IMR-90 (cell line): Measurements from ENCODE around the gene GCC2. TPM values are rescaled to one million over a fixed set of nuclear protein-coding genes. Genes with fewer than 3 reads are reported as not detected.
A peak's percentile ranks its signal among the peaks of the same experiment; 100 is the strongest.

Experiments used
- ATAC-seq: fragments of 200-7000 bp; cut with Tn5 transposase; 2 replicates; pipeline ENCODE4 v1.9.1; 2020; ENCODE audit warnings: low read depth, mild to moderate bottlenecking, moderate library complexity
- BruUV-seq: library from RNA; stranded (reverse); fragments of 400-500 nt; replicated peaks from 2 replicates; lab custom pipeline; 2021; lab: Mats Ljungman, UMichigan
- CTCF ChIA-PET: fragments of 300-600 bp; formaldehyde crosslinking; extraction: SDS; loops from one replicate; lab custom pipeline; 2021; ENCODE audit warnings: antibody characterized with exemption; lab: Yijun Ruan, JAX
- POLR2A ChIA-PET: fragments of 300-600 bp; sonication (Branson Sonifier 250); formaldehyde crosslinking; loops from one replicate; lab custom pipeline; 2022; ENCODE audit warnings: antibody characterized with exemption; ENCODE audit not compliant: unreplicated experiment; lab: Charles Lee
- DNase-seq: peaks from one replicate; pipeline ENCODE4 v3.0.0; 2013
- H2AFZ ChIP-seq: replicated peaks from 2 replicates; pipeline ENCODE3; 2013; ENCODE audit warnings: low read length, mild to moderate bottlenecking; ENCODE audit not compliant: poor library complexity
- H2AK5ac ChIP-seq: 2 replicates; pipeline ENCODE4 v1.6.1; 2013; ENCODE audit warnings: low read depth, low read length, inconsistent platforms
- H2AK9ac ChIP-seq: replicated peaks from 2 replicates; pipeline ENCODE3; 2013; ENCODE audit warnings: mild to moderate bottlenecking, low read depth, low read length, moderate library complexity; ENCODE audit not compliant: poor library complexity
- H2BK120ac ChIP-seq: 2 replicates; pipeline ENCODE4 v1.6.1; 2013; ENCODE audit warnings: low read depth, low read length, inconsistent platforms
- H2BK15ac ChIP-seq: 3 replicates; pipeline ENCODE4 v1.6.1; 2013; ENCODE audit warnings: low read depth, low read length, inconsistent platforms
- H2BK20ac ChIP-seq: 2 replicates; pipeline ENCODE4 v1.6.1; 2013; ENCODE audit warnings: low read depth, mild to moderate bottlenecking, inconsistent platforms, low read length, moderate library complexity
- H2BK5ac ChIP-seq: 2 replicates; pipeline ENCODE4 v1.6.1; 2013; ENCODE audit warnings: mild to moderate bottlenecking, low read depth, low read length, inconsistent platforms; ENCODE audit not compliant: poor library complexity, severe bottlenecking
- H3K14ac ChIP-seq: replicated peaks from 2 replicates; pipeline ENCODE4 v1.6.1; 2013; ENCODE audit warnings: low read depth, low read length, inconsistent platforms
- H3K18ac ChIP-seq: 2 replicates; pipeline ENCODE4 v1.6.1; 2013; ENCODE audit warnings: low read depth, low read length, control low read depth
- H3K23ac ChIP-seq: 2 replicates; pipeline ENCODE4 v1.6.1; 2013; ENCODE audit warnings: low read depth, low read length, inconsistent platforms
- H3K27ac ChIP-seq: 2 replicates; pipeline ENCODE4 v1.5.1; 2013; ENCODE audit warnings: mild to moderate bottlenecking, control low read depth, low read length; ENCODE audit not compliant: insufficient read depth
- H3K27me3 ChIP-seq: 2 replicates; pipeline ENCODE4 v1.6.1; 2013; ENCODE audit warnings: low read length; ENCODE audit not compliant: control insufficient read depth, insufficient read depth
- H3K36me3 ChIP-seq: 2 replicates; pipeline ENCODE4 v1.6.1; 2013; ENCODE audit warnings: low read length, mixed read lengths; ENCODE audit not compliant: control insufficient read depth, insufficient read depth
- H3K4ac ChIP-seq: 2 replicates; pipeline ENCODE4 v1.6.1; 2013; ENCODE audit warnings: low read depth, low read length, inconsistent platforms
- H3K4me1 ChIP-seq: 2 replicates; pipeline ENCODE4 v1.6.1; 2013; ENCODE audit warnings: low read length, mixed read lengths; ENCODE audit not compliant: control insufficient read depth, insufficient read depth
- H3K4me2 ChIP-seq: 2 replicates; pipeline ENCODE4 v1.6.1; 2013; ENCODE audit warnings: low read depth, mild to moderate bottlenecking, control low read depth, low read length, moderate library complexity
- H3K4me3 ChIP-seq: 2 replicates; pipeline ENCODE4 v1.5.1; 2013; ENCODE audit warnings: low read depth, mild to moderate bottlenecking, control low read depth, low read length, moderate library complexity; ENCODE audit not compliant: insufficient read depth
- H3K56ac ChIP-seq: 2 replicates; pipeline ENCODE4 v1.6.1; 2013; ENCODE audit warnings: low read length, inconsistent platforms; ENCODE audit not compliant: insufficient read depth; ENCODE audit errors: extremely low read depth
- H3K79me1 ChIP-seq, 2 experiments: 2 replicates each; pipeline ENCODE4 v1.6.1; 2013; ENCODE audit warnings: low read length in 2 of 2, inconsistent platforms in 1 of 2, low read depth in 1 of 2
- H3K9ac ChIP-seq: 2 replicates; pipeline ENCODE4 v1.6.1; 2013; ENCODE audit warnings: low read depth, low read length, control low read depth
- H3K9me1 ChIP-seq: 2 replicates; pipeline ENCODE4 v1.6.1; 2013; ENCODE audit warnings: low read length, inconsistent platforms; ENCODE audit not compliant: insufficient read depth
- H3K9me3 ChIP-seq: 2 replicates; pipeline ENCODE4 v1.6.1; 2013; ENCODE audit warnings: low read length; ENCODE audit not compliant: control insufficient read depth, insufficient read depth
- H4K20me1 ChIP-seq: 2 replicates; pipeline ENCODE4 v1.6.1; 2013; ENCODE audit warnings: low read length, inconsistent platforms; ENCODE audit not compliant: insufficient read depth
- H4K5ac ChIP-seq: 2 replicates; pipeline ENCODE4 v1.6.1; 2013; ENCODE audit warnings: mild to moderate bottlenecking, low read depth, low read length, control low read depth
- H4K8ac ChIP-seq, 2 experiments: 2 replicates each; pipeline ENCODE4 v1.6.1; 2013; ENCODE audit warnings: low read depth in 2 of 2, low read length in 2 of 2, control low read depth in 1 of 2, inconsistent platforms in 1 of 2
- H4K91ac ChIP-seq: 2 replicates; pipeline ENCODE4 v1.6.1; 2013; ENCODE audit warnings: low read depth, low read length, inconsistent platforms; ENCODE audit not compliant: insufficient read depth
- CEBPB ChIP-seq: IDR thresholded peaks from 2 replicates; pipeline ENCODE4 v1.6.1; 2012; ENCODE audit warnings: low read depth, low read length, improper control_type of control experiment
- CHD1 ChIP-seq: IDR thresholded peaks from 2 replicates; pipeline ENCODE4 v1.6.1; 2012; ENCODE audit warnings: low read depth, low read length, improper control_type of control experiment
- FOS ChIP-seq: fragments of 150-350 bp; IDR thresholded peaks from 2 replicates; pipeline ENCODE4 v1.6.1; 2016; ENCODE audit warnings: low read depth, low read length
- MAFK ChIP-seq: IDR thresholded peaks from 2 replicates; pipeline ENCODE4 v1.6.1; 2012; ENCODE audit warnings: low read depth, low read length, improper control_type of control experiment
- MAZ ChIP-seq: IDR thresholded peaks from 2 replicates; pipeline ENCODE4 v1.6.1; 2012; ENCODE audit warnings: low read depth, mild to moderate bottlenecking, low read length, improper control_type of control experiment, moderate library complexity, borderline replicate concordance
- MXI1 ChIP-seq: IDR thresholded peaks from 2 replicates; pipeline ENCODE4 v1.6.1; 2012; ENCODE audit warnings: low read depth, mild to moderate bottlenecking, low read length, moderate library complexity, borderline replicate concordance
- NFE2L2 ChIP-seq: fragments of 150-350 bp; IDR thresholded peaks from 2 replicates; pipeline ENCODE4 v1.6.1; 2016; ENCODE audit warnings: low read depth, mild to moderate bottlenecking, low read length
- POLR2A ChIP-seq: IDR thresholded peaks from 2 replicates; pipeline ENCODE4 v1.6.1; 2012; ENCODE audit warnings: mild to moderate bottlenecking, low read depth, low read length
- RAD21 ChIP-seq: IDR thresholded peaks from 2 replicates; pipeline ENCODE4 v1.6.1; 2012; ENCODE audit warnings: low read length, improper control_type of control experiment
- SMC3 ChIP-seq: fragments of 150-350 bp; IDR thresholded peaks from 2 replicates; pipeline ENCODE4 v1.6.1; 2016; ENCODE audit warnings: low read depth, mild to moderate bottlenecking, antibody characterized with exemption, low read length, moderate library complexity
- WGBS, 2 experiments: methylation state at CpG; one replicate each; pipeline versions ENCODE4 v1.1.5 to v1.1.7; 2013; ENCODE audit warnings: missing lambda C conversion rate in 2 of 2; ENCODE audit not compliant: insufficient read length in 1 of 2; ENCODE audit errors: extremely low coverage in 2 of 2; 5-methylcytosine and 5-hydroxymethylcytosine counted together
- dilution Hi-C: fragments of 300-500 bp; cut with HindIII; formaldehyde crosslinking; loops from one replicate; pipeline ENCODE4 v1.14.3; 2018; ENCODE audit warnings: low sequenced_read_pairs; ENCODE audit not compliant: unreplicated experiment
- in situ Hi-C: fragments of 300-500 bp; cut with MboI; formaldehyde crosslinking; loops from 3 replicates; pipeline ENCODE4 v1.14.3; 2019; ENCODE audit warnings: low sequenced_read_pairs, inconsistent platforms, mixed read lengths
- intact Hi-C: fragments of 100-400 bp; cut with micrococcal nuclease; formaldehyde crosslinking; loops from 2 replicates; pipeline ENCODE4 v1.10.0; 2022
- polyA plus RNA-seq, 3 experiments: library from polyadenylated mRNA; depleted of rRNA; stranded (reverse); fragments of >200 nt; gene quantifications; 2 replicates each; pipeline ENCODE4 v1.2.3, GENCODE V29; 2012; ENCODE audit warnings: low replicate concordance in 1 of 3
- total RNA-seq: library from RNA; depleted of rRNA; stranded (reverse); fragments of >200 nt; gene quantifications from 2 replicates; pipeline ENCODE4 v1.2.3, GENCODE V29; 2012
- TF ChIP-seq, protein P1 (sequence below): fragments of 150-350 bp; IDR thresholded peaks from 2 replicates; pipeline ENCODE4 v1.6.1; 2016; ENCODE audit warnings: low read depth, mild to moderate bottlenecking, low read length, moderate library complexity, borderline replicate concordance
- TF ChIP-seq, protein P2 (sequence below): conservative IDR thresholded peaks from 2 replicates; pipeline ENCODE4 v1.5.1; 2012; ENCODE audit warnings: mild to moderate bottlenecking, low read depth, low read length, improper control_type of control experiment

The GCC2 gene
- total and polyA plus RNA-seq, 2 of the 4 experiments (the other 2 are of a cell fraction), result 6.4 to 8.6 TPM

- H3K23ac ChIP-seq, result no peak overlapping the region
- in situ Hi-C loops, result no loop called here
- H3K27me3 ChIP-seq, result no peaks in the 10 kb centered on the region
- H2AK5ac ChIP-seq, result no peak overlapping the region
- H4K5ac ChIP-seq, result no peak overlapping the region
- ChIA-PET CTCF (no interaction called here), POLR2A (no interaction called here)
- peaks cover 28% of the 10 kb centered on the region for H3K36me3 ChIP-seq
- no peak overlapping the region for H3K4me3 ChIP-seq
- H3K56ac ChIP-seq, result 0 out of 2 replicates have a peak overlapping the region, but pooled peaks have one; percentile 30
- H3K4me1 ChIP-seq, result no peaks in the 10 kb centered on the region
- TF ChIP-seq MAZ, result no peak
- TF ChIP-seq, protein P1, sequence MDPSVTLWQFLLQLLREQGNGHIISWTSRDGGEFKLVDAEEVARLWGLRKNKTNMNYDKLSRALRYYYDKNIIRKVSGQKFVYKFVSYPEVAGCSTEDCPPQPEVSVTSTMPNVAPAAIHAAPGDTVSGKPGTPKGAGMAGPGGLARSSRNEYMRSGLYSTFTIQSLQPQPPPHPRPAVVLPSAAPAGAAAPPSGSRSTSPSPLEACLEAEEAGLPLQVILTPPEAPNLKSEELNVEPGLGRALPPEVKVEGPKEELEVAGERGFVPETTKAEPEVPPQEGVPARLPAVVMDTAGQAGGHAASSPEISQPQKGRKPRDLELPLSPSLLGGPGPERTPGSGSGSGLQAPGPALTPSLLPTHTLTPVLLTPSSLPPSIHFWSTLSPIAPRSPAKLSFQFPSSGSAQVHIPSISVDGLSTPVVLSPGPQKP, result no peak
- no peak for TF ChIP-seq RAD21
- no peak for TF ChIP-seq SMC3
- no peak for TF ChIP-seq MXI1
- TF ChIP-seq NFE2L2, result no peak
- no peak for TF ChIP-seq CHD1
- TF ChIP-seq, protein P2, sequence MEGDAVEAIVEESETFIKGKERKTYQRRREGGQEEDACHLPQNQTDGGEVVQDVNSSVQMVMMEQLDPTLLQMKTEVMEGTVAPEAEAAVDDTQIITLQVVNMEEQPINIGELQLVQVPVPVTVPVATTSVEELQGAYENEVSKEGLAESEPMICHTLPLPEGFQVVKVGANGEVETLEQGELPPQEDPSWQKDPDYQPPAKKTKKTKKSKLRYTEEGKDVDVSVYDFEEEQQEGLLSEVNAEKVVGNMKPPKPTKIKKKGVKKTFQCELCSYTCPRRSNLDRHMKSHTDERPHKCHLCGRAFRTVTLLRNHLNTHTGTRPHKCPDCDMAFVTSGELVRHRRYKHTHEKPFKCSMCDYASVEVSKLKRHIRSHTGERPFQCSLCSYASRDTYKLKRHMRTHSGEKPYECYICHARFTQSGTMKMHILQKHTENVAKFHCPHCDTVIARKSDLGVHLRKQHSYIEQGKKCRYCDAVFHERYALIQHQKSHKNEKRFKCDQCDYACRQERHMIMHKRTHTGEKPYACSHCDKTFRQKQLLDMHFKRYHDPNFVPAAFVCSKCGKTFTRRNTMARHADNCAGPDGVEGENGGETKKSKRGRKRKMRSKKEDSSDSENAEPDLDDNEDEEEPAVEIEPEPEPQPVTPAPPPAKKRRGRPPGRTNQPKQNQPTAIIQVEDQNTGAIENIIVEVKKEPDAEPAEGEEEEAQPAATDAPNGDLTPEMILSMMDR, result no peak
- TF ChIP-seq MAFK, result no peak
- no peak for TF ChIP-seq FOS
- TF ChIP-seq CEBPB, result no peak
- TF ChIP-seq POLR2A, result no peak
- no peak overlapping the region for H2BK20ac ChIP-seq
- WGBS, 2 experiments, result no CpG with 5 or more reads among the region's 1 CpG
- no peaks in the 10 kb centered on the region for H3K79me1 ChIP-seq
- BruUV-seq, result no TSS peak
- no peaks in the 10 kb centered on the region for H3K9me3 ChIP-seq
- H3K18ac ChIP-seq, result no peak overlapping the region
- H3K14ac ChIP-seq, result no peak overlapping the region
- no peak overlapping the region for H3K4me2 ChIP-seq
- no peak overlapping the region for H2AFZ ChIP-seq
- no peak overlapping the region for H2AK9ac ChIP-seq
- dilution Hi-C loops, result no loop called here
- no peak for ATAC-seq
- no peak overlapping the region for H2BK15ac ChIP-seq
- no peaks in the 10 kb centered on the region for H3K9me1 ChIP-seq
- no peak overlapping the region for H3K9ac ChIP-seq
- no peaks in the 10 kb centered on the region for H4K20me1 ChIP-seq
- H4K8ac ChIP-seq, result no peak overlapping the region
- intact Hi-C loops, result no loop called here
- H4K91ac ChIP-seq, result no peak overlapping the region
- H3K4ac ChIP-seq, result no peak overlapping the region
- no peak overlapping the region for H2BK5ac ChIP-seq
- no peak overlapping the region for H3K27ac ChIP-seq
- no peak for DNase-seq
- H2BK120ac ChIP-seq, result no peak overlapping the region
Measured at GRCh38 chr2:108477099-108477498, 28.1 kb downstream of the GCC2 start.
